K562 (cell line): Measurements from ENCODE around the gene ALOX5. TPM values are rescaled to one million over a fixed set of nuclear protein-coding genes. Genes with fewer than 3 reads are reported as not detected.

ENCODE experiments used
- ATAC-seq: fragments of 200-7000 bp; cut with Tn5 transposase; 3 replicates; pipeline ENCODE4 v1.9.1; 2020; ENCODE audit warnings: moderate library complexity
- BruUV-seq: library from RNA; stranded (reverse); fragments of 400-500 nt; replicated peaks from 2 replicates; lab custom pipeline; 2021; lab: Mats Ljungman, UMichigan
- CTCF ChIA-PET: fragments of 300-600 bp; formaldehyde crosslinking; extraction: SDS; loops from one replicate; lab custom pipeline; 2021; ENCODE audit warnings: low intra/inter-chr PET ratio; lab: Yijun Ruan, JAX
- POLR2A ChIA-PET: fragments of 300-600, 350-650 bp; sonication (Branson Sonifier 250); formaldehyde crosslinking; extraction: SDS; loops from one replicate; lab custom pipeline; 2021; ENCODE audit warnings: antibody characterized with exemption, inconsistent platforms; lab: Yijun Ruan, JAX
- DNase-seq, 4 experiments: peaks; one replicate each; pipeline versions ENCODE4 v3.0.0 to v3.0.0-alpha.2; 2011 to 2018; ENCODE audit warnings: low spot score in 3 of 4, mixed read lengths in 3 of 4; ENCODE audit errors: extremely low read depth in 1 of 4
- FAIRE-seq: peaks from 2 replicates; lab custom pipeline; 2011; peaks lifted over from hg19 to GRCh38; lab: Jason Lieb, UNC
- H2AFZ ChIP-seq: 2 replicates; pipeline ENCODE4 v1.6.0; 2011; ENCODE audit warnings: low read depth, low read length, control low read depth, inconsistent platforms
- H3K27ac ChIP-seq: fragments of 200-600 bp; 3 replicates; pipeline ENCODE4 v1.8.0; 2011; ENCODE audit warnings: low read depth, mild to moderate bottlenecking, control low read depth, inconsistent platforms, low read length, moderate library complexity, mixed read lengths; ENCODE audit errors: extremely low read depth
- H3K27me3 ChIP-seq, 2 experiments: fragments of 300-600 bp in 1 of 2; 2 replicates in 1 of 2; 3 replicates in 1 of 2; pipeline versions ENCODE4 v1.6.0 to v1.8.0; 2011; ENCODE audit warnings: inconsistent platforms in 2 of 2, low read length in 2 of 2, mild to moderate bottlenecking in 1 of 2, mixed read lengths in 1 of 2, moderate library complexity in 1 of 2; ENCODE audit not compliant: control insufficient read depth in 2 of 2, insufficient read depth in 2 of 2
- H3K36me3 ChIP-seq: fragments of 300-600 bp; 3 replicates; pipeline ENCODE4 v1.8.0; 2011; ENCODE audit warnings: mild to moderate bottlenecking, low read length, inconsistent platforms; ENCODE audit not compliant: control insufficient read depth, insufficient read depth
- H3K4me1 ChIP-seq, 2 experiments: fragments of 200-600 bp in 1 of 2; replicated peaks in 1 of 2; 2 replicates in 1 of 2; 3 replicates in 1 of 2; pipeline versions ENCODE4 v1.5.1 to v1.8.0; 2011; ENCODE audit warnings: inconsistent platforms in 2 of 2, low read length in 2 of 2, mild to moderate bottlenecking in 1 of 2, mixed read lengths in 1 of 2, moderate library complexity in 1 of 2; ENCODE audit not compliant: control insufficient read depth in 2 of 2, insufficient read depth in 2 of 2
- H3K4me2 ChIP-seq: 2 replicates; pipeline ENCODE4 v1.6.1; 2011; ENCODE audit warnings: low read length, control low read depth, inconsistent platforms, mixed read lengths; ENCODE audit not compliant: insufficient read depth
- H3K4me3 ChIP-seq: fragments of 200-600 bp; sonication (generic), shearing (Covaris generic); 2 replicates; pipeline ENCODE4 v1.5.1; 2016; ENCODE audit warnings: control low read depth, inconsistent platforms
- H3K79me2 ChIP-seq: fragments of 200-600 bp; 3 replicates; pipeline ENCODE4 v1.8.0; 2011; ENCODE audit warnings: low read length, inconsistent platforms; ENCODE audit not compliant: control insufficient read depth, insufficient read depth
- H3K9ac ChIP-seq, 2 experiments: 2 replicates each; pipeline versions ENCODE4 v1.6.0 to v1.6.1; 2011; ENCODE audit warnings: low read depth in 2 of 2, low read length in 2 of 2, control low read depth in 1 of 2, inconsistent platforms in 1 of 2, mild to moderate bottlenecking in 1 of 2, mixed read lengths in 1 of 2; ENCODE audit not compliant: insufficient read depth in 1 of 2
- H3K9me1 ChIP-seq: one replicate; pipeline ENCODE4 v1.6.0; 2011; ENCODE audit warnings: inconsistent platforms, mild to moderate bottlenecking, low read length, moderate library complexity; ENCODE audit not compliant: control insufficient read depth, insufficient read depth
- H3K9me3 ChIP-seq: replicated peaks from 2 replicates; pipeline ENCODE4 v1.5.1; 2011; ENCODE audit warnings: low read depth, low read length, inconsistent platforms; ENCODE audit not compliant: control insufficient read depth, insufficient read depth
- H4K20me1 ChIP-seq: replicated peaks from 2 replicates; pipeline ENCODE4 v1.6.1; 2011; ENCODE audit warnings: low read length, inconsistent platforms, mixed read lengths; ENCODE audit not compliant: control insufficient read depth, insufficient read depth
- ATF4 ChIP-seq: fragments of 450-650 bp; formaldehyde crosslinking; IDR thresholded peaks from 2 replicates; pipeline ENCODE4 v1.4.0; 2022; ENCODE audit warnings: mild to moderate bottlenecking, moderate library complexity
- BRF1 ChIP-seq: IDR thresholded peaks from 3 replicates; pipeline ENCODE4 v1.6.1; 2011; ENCODE audit warnings: borderline replicate concordance, mild to moderate bottlenecking; ENCODE audit not compliant: insufficient read length; ENCODE audit errors: extremely low read depth
- DACH1 ChIP-seq: fragments of 450-650 bp; IDR thresholded peaks from 2 replicates; pipeline ENCODE4 v1.6.1; 2018; ENCODE audit not compliant: partially characterized antibody
- ETV5 ChIP-seq: sonication (generic); formaldehyde crosslinking; IDR thresholded peaks from 2 replicates; pipeline ENCODE4 v1.4.0; 2020; ENCODE audit warnings: low read depth, mild to moderate bottlenecking, missing genetic modification reagents
- ILF3 ChIP-seq: fragments of 450-650 bp; IDR thresholded peaks from 2 replicates; pipeline ENCODE4 v1.6.1; 2018; ENCODE audit warnings: antibody characterized with exemption, mild to moderate bottlenecking, moderate library complexity, borderline replicate concordance
- MTF1 ChIP-seq: fragments of 250-450 bp; sonication (Bioruptor Pico); IDR thresholded peaks from 2 replicates; pipeline ENCODE4 v1.9.0; 2021; ENCODE audit warnings: moderate library complexity, mild to moderate bottlenecking, inconsistent platforms, borderline replicate concordance
- RBM34 ChIP-seq: fragments of 200-400 bp; formaldehyde crosslinking; IDR thresholded peaks from 2 replicates; pipeline ENCODE4 v1.6.1; 2018; ENCODE audit warnings: low read length, borderline replicate concordance; ENCODE audit not compliant: insufficient read depth
- TARDBP ChIP-seq: fragments of 450-650 bp; IDR thresholded peaks from 2 replicates; pipeline ENCODE4 v1.6.1; 2016
- TCF15 ChIP-seq: fragments of 250-450 bp; sonication (Bioruptor Pico); IDR thresholded peaks from 2 replicates; pipeline ENCODE4 v1.8.0; 2022; ENCODE audit warnings: moderate library complexity, mild to moderate bottlenecking, inconsistent platforms
- TRIM25 ChIP-seq: fragments of 450-650 bp; IDR thresholded peaks from 2 replicates; pipeline ENCODE4 v1.7.0; 2016; ENCODE audit warnings: borderline replicate concordance
- XRCC5 ChIP-seq: fragments of 200-400 bp; formaldehyde crosslinking; IDR thresholded peaks from 2 replicates; pipeline ENCODE4 v1.6.1; 2017; ENCODE audit warnings: low read depth, mild to moderate bottlenecking, low read length
- YBX1 ChIP-seq: fragments of 450-650 bp; IDR thresholded peaks from 2 replicates; pipeline ENCODE4 v1.7.1; 2016; ENCODE audit warnings: mild to moderate bottlenecking
- ZNF444 ChIP-seq: fragments of 250-450 bp; sonication (Bioruptor Pico); IDR thresholded peaks from 2 replicates; pipeline ENCODE4 v1.4.0; 2020; ENCODE audit warnings: mild to moderate bottlenecking, moderate library complexity
- WGBS: fragments of 100-300 bp; shearing (Covaris generic); methylation state at CpG from one replicate; pipeline ENCODE4 v1.1.6; 2016; ENCODE audit warnings: low coverage, mixed read lengths; ENCODE audit not compliant: insufficient coverage; ENCODE audit errors: missing lambda C conversion rate; 5-methylcytosine and 5-hydroxymethylcytosine counted together
- in situ Hi-C: fragments of 300-500 bp; cut with MboI; formaldehyde crosslinking; loops from 4 replicates; pipeline ENCODE4 v1.15.0; 2018; ENCODE audit warnings: inconsistent platforms, mixed read lengths
- intact Hi-C: fragments of 100-400 bp; cut with micrococcal nuclease; formaldehyde crosslinking; loops from 2 replicates; pipeline ENCODE4 v1.14.2; 2022
- polyA plus RNA-seq, 8 experiments: library from polyadenylated mRNA; depleted of rRNA in 4 of 8; stranded (reverse) in 5 of 8; unstranded in 3 of 8; fragments of >200 nt; fragmentation: Nextera tagmentation in 2 of 8; fragmentation: Illumina TruSeq in 1 of 8; extraction: Ambion mirVana in 2 of 8; extraction: Trizol in 1 of 8; gene quantifications; 2 replicates each; pipeline versions ENCODE4 v1.2.1 to v1.2.3, GENCODE V29; 2011 to 2014; ENCODE audit warnings: inconsistent platforms in 1 of 8, missing spikeins in 1 of 8
- total RNA-seq, 7 experiments: library from RNA; depleted of rRNA in 6 of 7; stranded (reverse); fragments of >200 nt in 6 of 7; fragmentation: Illumina TruSeq in 2 of 7; extraction: Trizol in 2 of 7; gene quantifications; 2 replicates each; pipeline versions ENCODE4 v1.2.1 to v1.2.3, GENCODE V29; 2011 to 2021; ENCODE audit warnings: low replicate concordance in 1 of 7

The ALOX5 gene
- total and polyA plus RNA-seq, 9 of the 15 experiments (the other 6 are each of a cell fraction or from before 2014, with no cell fraction given): 0.10 to 2.4 (median 1.4) TPM

DNA sequence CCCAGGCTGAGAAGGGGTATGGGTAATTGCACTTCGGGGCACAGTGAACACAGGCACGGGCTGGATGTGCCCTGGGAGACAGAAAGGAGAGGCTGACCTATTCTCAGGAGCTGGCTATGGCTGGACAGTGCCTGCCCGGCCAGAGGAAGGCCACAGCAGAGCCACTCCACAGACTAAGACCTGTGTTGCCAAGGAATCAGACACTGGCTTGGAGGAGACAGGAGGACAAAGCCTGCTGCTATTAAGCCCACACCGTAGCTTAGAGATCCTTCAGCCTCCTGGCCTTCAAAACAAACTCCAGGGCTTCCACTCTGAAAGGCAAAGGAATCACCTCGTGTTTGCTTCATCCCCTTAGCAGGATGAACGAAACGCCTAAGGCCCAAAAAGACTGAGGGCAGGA lies 82.2 kb downstream of the ALOX5 start (continued):
- TF ChIP-seq BRF1: no peak

DNA sequence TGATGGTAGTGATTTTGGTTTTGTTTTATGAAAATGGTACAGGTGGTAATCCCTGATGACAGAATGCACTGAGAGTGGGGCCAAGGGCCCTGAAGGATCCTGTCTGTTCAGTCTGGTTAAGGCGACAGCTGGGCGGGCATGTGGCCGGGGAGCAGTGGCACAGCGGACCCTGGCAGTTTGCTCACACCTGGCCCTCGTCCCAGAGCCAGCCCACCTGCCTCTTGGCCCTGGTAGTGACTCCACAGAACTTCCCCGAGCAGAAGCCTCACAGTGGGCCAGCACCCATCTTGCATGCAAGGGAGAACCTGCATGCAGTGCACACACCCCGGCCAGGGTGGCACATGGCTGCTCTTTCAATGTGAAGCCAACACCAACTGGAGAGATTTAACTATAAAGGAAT lies 82.8 kb downstream of the ALOX5 start:
- peaks cover 0 to 8% of the 10 kb centered on the region in 2 experiments; a peak in 2 of 5 replicates for H3K4me1 ChIP-seq
- no peaks in the 10 kb centered on the region for H3K9me1 ChIP-seq
- DNase-seq: no peak
- in situ Hi-C loops (no loop called here), intact Hi-C loops (no loop called here)
- H3K27me3 ChIP-seq: no peaks in the 10 kb centered on the region
- H3K27ac ChIP-seq: no peak overlapping the region
- ChIA-PET POLR2A (no interaction called here), CTCF (no interaction called here)
- H3K4me2 ChIP-seq: no peak overlapping the region
- ATAC-seq: no peak
- no peaks in the 10 kb centered on the region for H3K9me3 ChIP-seq
- WGBS: 77% methylated on average over 7 of the region's 7 CpGs
- no peak for TF ChIP-seq RBM34
- TF ChIP-seq ZNF444 (CRISPR knock-in tag): no peak
- no peak for TF ChIP-seq YBX1
- FAIRE-seq: no peak
- H2AFZ ChIP-seq: no peak overlapping the region
- H3K79me2 ChIP-seq: no peaks in the 10 kb centered on the region
- BruUV-seq: no TSS peak
- no peaks in the 10 kb centered on the region for H4K20me1 ChIP-seq
- H3K4me3 ChIP-seq: no peak overlapping the region
- H3K9ac ChIP-seq: no peak overlapping the region
- H3K36me3 ChIP-seq: peaks cover 38% of the 10 kb centered on the region; the same call in 2 of the 3 replicates

GRCh38 chr10:45457487-45457886 lies 83.5 kb downstream of the ALOX5 start:
- ChIA-PET CTCF (no interaction called here), POLR2A (no interaction called here)
- 76% methylated on average over 8 of the region's 8 CpGs for WGBS
- Histone ChIP-seq H3K9me1 (no peaks in the 10 kb centered on the region), H3K9me3 (no peaks in the 10 kb centered on the region), H3K36me3 (peaks cover 38% of the 10 kb centered on the region; the same call in 2 of the 3 replicates), H3K4me2 (no peak overlapping the region), H3K4me3 (no peak overlapping the region), H2AFZ (no peak overlapping the region), H3K27me3 (no peaks in the 10 kb centered on the region), H3K79me2 (no peaks in the 10 kb centered on the region), H4K20me1 (no peaks in the 10 kb centered on the region), H3K4me1 (peaks cover 0 to 8% of the 10 kb centered on the region in 2 experiments; a peak in 2 of 5 replicates), H3K9ac (0 out of 4 replicates have a peak overlapping the region, but pooled peaks of 1 of the 2 experiments have one; percentile 15), H3K27ac (no peak overlapping the region)
- no peak for FAIRE-seq
- BruUV-seq: no TSS peak
- in situ Hi-C loops: no loop called here
- no peak for DNase-seq
- intact Hi-C loops: no loop called here
- no peak for ATAC-seq
- TF ChIP-seq TRIM25: no peak
- no peak for TF ChIP-seq MTF1
- no peak for TF ChIP-seq ATF4
- no peak for TF ChIP-seq TCF15 (CRISPR knock-in tag)
- no peak for TF ChIP-seq ILF3
- no peak for TF ChIP-seq TARDBP
- TF ChIP-seq DACH1: no peak
- TF ChIP-seq XRCC5: no peak
- TF ChIP-seq ETV5: no peak
